Gastroesophageal sphincter (tissue), 4 donors: Measurements from ENCODE around the gene ATP2B2. TPM values are rescaled to one million over a fixed set of nuclear protein-coding genes. Genes with fewer than 3 reads are reported as not detected.

ENCODE experiments used
- ATAC-seq: fragments of 150-250 bp; one replicate; pipeline ENCODE4 v1.9.1; 2016; ENCODE audit warnings: mild to moderate bottlenecking, moderate library complexity
- H3K27ac ChIP-seq, 4 donors: fragments of 200-600 bp; sonication (generic) in 3 of 4; 1 replicate in 3 of 4; 2 replicates in 1 of 4; pipeline ENCODE4 v1.5.1; 2016 to 2019
- H3K27me3 ChIP-seq: fragments of 200-600 bp; sonication (generic); one replicate; pipeline ENCODE4 v1.5.1; 2019
- H3K36me3 ChIP-seq, 2 donors: fragments of 200-600 bp; sonication (generic); one replicate each; pipeline ENCODE4 v1.5.1; 2019; ENCODE audit warnings: control low read depth in 1 of 2
- H3K4me1 ChIP-seq, 3 donors: fragments of 200-600 bp; sonication (generic); 1 replicate in 2 of 3; 2 replicates in 1 of 3; pipeline ENCODE4 v1.5.1; 2016 to 2019; ENCODE audit warnings: control low read depth in 2 of 3
- H3K4me3 ChIP-seq, 2 donors: fragments of 200-600 bp; sonication (generic); one replicate each; pipeline ENCODE4 v1.5.1; 2019; ENCODE audit warnings: mild to moderate bottlenecking in 1 of 2, moderate library complexity in 1 of 2
- H3K9me3 ChIP-seq, 3 donors: fragments of 200-600 bp; sonication (generic); one replicate each; pipeline ENCODE4 v1.5.1; 2017 to 2019; ENCODE audit warnings: control low read depth in 2 of 3
- CTCF ChIP-seq, 4 experiments: fragments of 200-600 bp in 2 of 4; fragments of 450-650 bp in 2 of 4; sonication (generic) in 1 of 4; IDR thresholded peaks; one replicate each; pipeline ENCODE4 v1.5.1; 2017 to 2019; ENCODE audit warnings: antibody characterized with exemption in 4 of 4, mild to moderate bottlenecking in 2 of 4, moderate library complexity in 2 of 4
- EP300 ChIP-seq: sonication (generic); formaldehyde crosslinking; IDR thresholded peaks from one replicate; pipeline ENCODE4 v1.6.1; 2017; ENCODE audit warnings: antibody characterized with exemption, mild to moderate bottlenecking
- POLR2A ChIP-seq, 2 donors: fragments of 450-650 bp; IDR thresholded peaks; one replicate each; pipeline ENCODE4 v1.6.1; 2017; ENCODE audit warnings: antibody characterized with exemption in 2 of 2, mild to moderate bottlenecking in 2 of 2, moderate library complexity in 1 of 2
- POLR2AphosphoS5 ChIP-seq: sonication (generic); formaldehyde crosslinking; IDR thresholded peaks from one replicate; pipeline ENCODE4 v1.6.1; 2017; ENCODE audit warnings: antibody characterized with exemption
- WGBS, 2 donors: methylation state at CpG; one replicate each; pipeline ENCODE4 v1.1.5; 2018; ENCODE audit warnings: low coverage in 1 of 2; 5-methylcytosine and 5-hydroxymethylcytosine counted together
- total RNA-seq, 4 donors: library from RNA; depleted of rRNA; stranded (reverse); fragments of >200 nt; gene quantifications; one replicate each; pipeline ENCODE4 v1.1.0, GENCODE V29; 2016

Gene ATP2B2
- total RNA-seq, 4 donors from 2014 or later: 0.13 to 0.30 (median 0.27) TPM; not detected in 1

GRCh38 chr3:10353661-10354360 is 151.6 kb downstream of the ATP2B2 start:
- 47 to 70% methylated on average over 4 to 10 of the region's 10 CpGs for WGBS, 2 donors

GRCh38 chr3:10353160-10353559 is 152.2 kb downstream of the ATP2B2 start:
- H3K4me3 ChIP-seq: no peak overlapping the region
- TF ChIP-seq EP300 (no peak), CTCF (IDR thresholded peaks at IDR 0.05) (no peak), POLR2A (IDR thresholded peaks at IDR 0.05) (no peak), POLR2AphosphoS5 (no peak)
- ATAC-seq: no peak
- peaks cover 7% of the 10 kb centered on the region for H3K27me3 ChIP-seq
- no peaks in the 10 kb centered on the region for H3K9me3 ChIP-seq
- 93% methylated on average over 3 of the region's 3 CpGs; no CpG with 5 or more reads in 1 of the 2 donors for WGBS, 2 donors
- peaks cover 0 to 13% (median 5%) of the 10 kb centered on the region in 3 donors for H3K4me1 ChIP-seq
- H3K36me3 ChIP-seq: no peaks in the 10 kb centered on the region
- H3K27ac ChIP-seq: no peak overlapping the region

More at GRCh38 chr3:10353661-10354360, 151.6 kb downstream of the ATP2B2 start:
- ATAC-seq: no peak
- Histone ChIP-seq H3K9me3 (no peaks in the 10 kb centered on the region), H3K36me3 (no peaks in the 10 kb centered on the region), H3K27ac (no peak overlapping the region), H3K27me3 (peaks cover 7% of the 10 kb centered on the region), H3K4me3 (no peak overlapping the region), H3K4me1 (peaks cover 0 to 13% (median 5%) of the 10 kb centered on the region in 3 donors)
- TF ChIP-seq CTCF (IDR thresholded peaks at IDR 0.05) (no peak), EP300 (no peak), POLR2AphosphoS5 (no peak), POLR2A (IDR thresholded peaks at IDR 0.05) (no peak)

GRCh38 chr3:10352146-10352911 is 153.1 kb downstream of the ATP2B2 start:
- H3K27ac ChIP-seq: no peak overlapping the region
- no peaks in the 10 kb centered on the region for H3K9me3 ChIP-seq
- no peak for ATAC-seq
- WGBS, 2 donors: 42 to 80% methylated on average over 1 to 3 of the region's 14 CpGs
- H3K36me3 ChIP-seq: no peaks in the 10 kb centered on the region
- no peak overlapping the region for H3K4me3 ChIP-seq
- peaks cover 0 to 10% (median 5%) of the 10 kb centered on the region in 3 donors for H3K4me1 ChIP-seq
- peaks cover 7% of the 10 kb centered on the region for H3K27me3 ChIP-seq
- TF ChIP-seq POLR2A (IDR thresholded peaks at IDR 0.05) (no peak), EP300 (no peak), CTCF (IDR thresholded peaks at IDR 0.05) (no peak), POLR2AphosphoS5 (no peak)

GRCh38 chr3:10351013-10351735 is 154.2 kb downstream of the ATP2B2 start:
- Histone ChIP-seq H3K9me3 (no peaks in the 10 kb centered on the region), H3K4me3 (no peak overlapping the region), H3K27ac (no peak overlapping the region), H3K27me3 (peaks cover 7% of the 10 kb centered on the region), H3K4me1 (peaks cover 0 to 10% (median 5%) of the 10 kb centered on the region in 3 donors), H3K36me3 (no peaks in the 10 kb centered on the region)
- ATAC-seq: no peak
- 56 to 69% methylated on average over 6 to 9 of the region's 13 CpGs for WGBS, 2 donors
- TF ChIP-seq POLR2A (IDR thresholded peaks at IDR 0.05): no peak
- no peak for TF ChIP-seq POLR2AphosphoS5
- TF ChIP-seq EP300: no peak
- TF ChIP-seq CTCF (IDR thresholded peaks at IDR 0.05): no peak
